ENCODE measurements around the gene CLIC6.

The CLIC6 gene

GRCh38 chr21:34726627-34727337 is 58.0 kb downstream of the CLIC6 start:
- no peak for DNase-seq (ENCODE audit: low read depth in 2 of 2)

GRCh38 chr21:34728479-34728878 is 59.7 kb downstream of the CLIC6 start:
- DNase-seq (ENCODE audit: low read depth in 2 of 2): no peak

- no peak for DNase-seq (ENCODE audit: low read depth in 2 of 2)
Measured at GRCh38 chr21:34730194-34730593, 61.4 kb downstream of the CLIC6 start.

- no peak for DNase-seq (ENCODE audit: low read depth in 2 of 2)
Measured at GRCh38 chr21:34730756-34731445, 62.1 kb downstream of the CLIC6 start.

GRCh38 chr21:34732388-34732821 is 63.6 kb downstream of the CLIC6 start:
- no peak for DNase-seq (ENCODE audit: low read depth in 2 of 2)

GRCh38 chr21:34733852-34734251 is 65.1 kb downstream of the CLIC6 start:
- no peak for DNase-seq (ENCODE audit: low read depth in 2 of 2)

- DNase-seq (ENCODE audit: low read depth in 2 of 2): no peak
Measured at GRCh38 chr21:34734696-34735095, 65.9 kb downstream of the CLIC6 start.

GRCh38 chr21:34736116-34736874 is 67.5 kb downstream of the CLIC6 start:
- DNase-seq (ENCODE audit: low read depth in 2 of 2): no peak

GRCh38 chr21:34737115-34737514 is 68.3 kb downstream of the CLIC6 start:
- DNase-seq (ENCODE audit: low read depth in 2 of 2): no peak

- DNase-seq (ENCODE audit: low read depth in 2 of 2): no peak
Measured at GRCh38 chr21:34740198-34740597, 71.4 kb downstream of the CLIC6 start.

GRCh38 chr21:34743285-34743684 is 74.5 kb downstream of the CLIC6 start:
- no peak for DNase-seq (ENCODE audit: low read depth in 2 of 2)

GRCh38 chr21:34743831-34744230 is 75.0 kb downstream of the CLIC6 start:
- DNase-seq (ENCODE audit: low read depth in 2 of 2): no peak

- DNase-seq (ENCODE audit: low read depth in 2 of 2): no peak
Measured at GRCh38 chr21:34744801-34745200, 76.0 kb downstream of the CLIC6 start.

GRCh38 chr21:34745557-34746255 is 76.9 kb downstream of the CLIC6 start:
- peak; percentile 34 to 51 for DNase-seq (ENCODE audit: low read depth in 2 of 2)

- DNase-seq (ENCODE audit: low read depth in 2 of 2): no peak
Measured at GRCh38 chr21:34748862-34749261, 80.1 kb downstream of the CLIC6 start.

- no peak for DNase-seq (ENCODE audit: low read depth in 2 of 2)
Measured at GRCh38 chr21:34754690-34755647, 86.2 kb downstream of the CLIC6 start.

GRCh38 chr21:34761758-34762330 is 93.0 kb downstream of the CLIC6 start:
- DNase-seq (ENCODE audit: low read depth in 2 of 2): no peak

GRCh38 chr21:34762786-34763185 is 94.0 kb downstream of the CLIC6 start:
- DNase-seq (ENCODE audit: low read depth in 2 of 2): no peak

- no peak for DNase-seq (ENCODE audit: low read depth in 2 of 2)
Measured at GRCh38 chr21:34764715-34765284, 96.0 kb downstream of the CLIC6 start.

- DNase-seq (ENCODE audit: low read depth in 2 of 2): no peak
Measured at GRCh38 chr21:34765619-34766018, 96.8 kb downstream of the CLIC6 start.

Data from stimulated activated CD4-positive, alpha-beta T cell treated with anti-CD3 and anti-CD28 coated beads, Interleukin-1b, Interleukin-23, amount 100 ng/mL, for 4 hours (primary cell).